ENCODE data around the gene ZNF639.
A peak's percentile ranks its signal among the peaks of the same experiment; 100 is the strongest.

Gene ZNF639

GRCh38 chr3:179309225-179310078, 13.4 kb upstream of the ZNF639 start:
- DNase-seq (ENCODE audit: insufficient read length, low spot score): no peak
- peak; percentile 69 for FAIRE-seq

GRCh38 chr3:179318876-179319275, 4.0 kb upstream of the ZNF639 start:
- DNase-seq (ENCODE audit: insufficient read length, low spot score) (no peak), FAIRE-seq (no peak)

GRCh38 chr3:179321668-179322285, 1.1 kb upstream of the ZNF639 start:
- FAIRE-seq (peak; percentile 76), DNase-seq (ENCODE audit: insufficient read length, low spot score) (no peak)

DNA sequence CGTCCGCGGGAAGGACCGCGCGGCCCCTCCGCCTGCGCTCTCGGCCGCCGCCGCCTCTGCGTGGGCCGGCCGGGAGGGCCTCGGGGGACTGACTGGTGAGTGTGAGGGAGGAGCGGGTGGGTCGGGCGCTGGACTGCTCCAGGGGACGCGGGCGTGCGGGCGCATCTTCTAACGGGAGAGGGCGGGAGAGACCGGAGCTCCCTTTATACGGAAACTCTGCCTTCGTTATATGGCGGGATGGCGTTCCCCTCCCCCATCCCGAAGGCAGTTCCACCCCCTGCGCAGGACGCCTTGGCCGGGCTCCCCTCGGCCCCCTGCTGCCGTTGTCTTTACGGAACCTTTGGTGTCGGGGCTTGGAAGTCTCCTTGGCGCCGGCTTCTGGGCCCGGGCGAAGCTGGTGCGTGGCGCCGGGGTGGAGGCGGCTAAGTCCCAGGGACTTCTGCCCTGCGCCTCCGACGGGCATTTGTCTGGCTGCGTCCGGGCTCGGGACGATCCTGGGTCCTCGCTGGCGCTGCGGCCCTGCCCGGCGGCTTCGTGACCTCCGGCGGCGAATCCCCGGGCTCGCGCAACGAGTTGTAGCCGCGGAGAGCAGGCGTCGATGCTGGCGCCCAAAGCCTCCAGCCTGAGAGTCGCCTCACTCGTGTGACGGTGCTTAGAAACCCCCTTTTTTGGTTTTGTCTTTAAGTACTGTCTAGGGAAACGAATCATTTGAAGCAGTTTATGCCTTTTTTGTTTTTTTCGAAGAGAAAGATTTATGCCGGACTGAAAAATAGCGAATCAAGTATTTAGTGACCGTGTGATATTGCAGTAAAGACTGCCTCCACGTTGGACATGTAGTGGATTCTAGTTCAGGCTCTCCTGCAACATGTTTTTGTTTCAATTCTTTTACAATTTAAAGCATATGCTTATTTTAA, 623 bp downstream of the ZNF639 start:
- FAIRE-seq (no peak), DNase-seq (ENCODE audit: insufficient read length, low spot score) (no peak)

DNA sequence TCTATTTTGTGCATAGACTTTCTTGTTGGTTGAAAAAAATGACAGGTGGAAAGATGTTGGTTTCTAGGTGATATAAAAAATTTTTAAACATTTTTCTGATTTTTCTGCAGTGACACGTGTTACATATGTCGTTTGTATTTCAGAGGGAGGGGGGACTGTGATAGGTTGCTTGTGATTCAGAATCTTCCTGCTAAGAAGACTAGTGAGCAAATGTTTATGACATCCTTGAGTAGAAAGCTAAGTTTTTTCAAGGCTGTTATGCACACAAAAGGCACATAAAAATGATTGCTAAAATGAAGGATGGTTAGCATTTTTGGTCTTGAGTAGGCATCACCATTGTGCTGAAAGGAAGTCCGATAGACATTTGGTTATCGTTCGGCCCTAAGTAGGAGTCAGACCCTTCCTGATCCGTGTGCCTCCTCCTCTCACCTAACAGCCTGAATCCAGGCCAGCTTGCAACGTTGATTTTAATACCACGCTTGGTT, 1.5 kb downstream of the ZNF639 start:
- FAIRE-seq (peak; percentile 92), DNase-seq (ENCODE audit: insufficient read length, low spot score) (no peak)

DNA sequence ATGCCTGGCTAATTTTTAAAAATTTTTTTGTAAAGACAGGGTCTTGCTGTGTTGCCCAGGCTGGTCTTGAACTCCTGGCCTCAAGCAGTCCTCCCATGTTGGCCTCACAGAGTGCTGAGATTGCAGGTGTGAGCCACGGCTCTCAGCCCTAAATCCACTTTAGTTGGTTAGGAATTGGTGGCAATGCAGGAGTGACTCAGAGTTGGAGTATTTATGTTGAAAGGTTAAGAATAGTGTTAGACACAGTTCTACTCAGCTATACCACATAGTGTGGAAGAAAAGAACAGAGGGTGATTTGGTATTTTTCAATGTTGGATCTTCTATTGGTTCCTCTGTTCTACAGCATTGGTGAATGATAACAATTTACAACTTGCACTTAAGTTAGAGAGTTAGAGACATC, 7.6 kb downstream of the ZNF639 start:
- FAIRE-seq (no peak), DNase-seq (ENCODE audit: insufficient read length, low spot score) (no peak)

DNA sequence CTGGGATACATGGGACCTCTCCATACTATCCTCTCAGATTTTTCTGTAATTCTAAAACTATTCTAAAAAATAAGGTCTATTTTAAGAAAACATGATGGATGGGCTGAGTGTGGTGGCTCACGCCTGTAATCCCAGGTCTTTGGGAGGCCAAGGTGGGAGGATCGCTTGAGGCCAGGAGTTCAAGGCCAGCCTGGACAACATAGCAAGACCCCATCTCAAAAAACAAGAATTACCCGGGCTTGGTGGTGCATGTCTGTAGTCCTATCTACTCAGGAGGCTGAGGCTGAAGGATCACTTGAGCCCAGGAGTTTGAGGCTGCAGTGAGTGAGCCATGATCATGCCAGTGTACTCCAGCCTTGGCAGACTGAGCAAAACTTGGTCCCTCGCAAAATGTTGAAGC, 9.4 kb downstream of the ZNF639 start:
- DNase-seq (ENCODE audit: insufficient read length, low spot score): no peak
- FAIRE-seq: no peak

- FAIRE-seq (no peak), DNase-seq (ENCODE audit: insufficient read length, low spot score) (no peak)
Observed at GRCh38 chr3:179333084-179333483, 10.3 kb downstream of the ZNF639 start.

- DNase-seq (ENCODE audit: insufficient read length, low spot score) (no peak), FAIRE-seq (no peak)
Observed at GRCh38 chr3:179336345-179336929, 13.6 kb downstream of the ZNF639 start.

GRCh38 chr3:179347345-179348194, 24.7 kb downstream of the ZNF639 start, which contains the start of gene MFN1:
TSS of gene MFN1 (plus strand) at chr3:179347709. CDS start at chr3:179348852, 1,143 bp downstream.
- FAIRE-seq (peak; percentile 98), DNase-seq (ENCODE audit: insufficient read length, low spot score) (peak; percentile 74)

DNA sequence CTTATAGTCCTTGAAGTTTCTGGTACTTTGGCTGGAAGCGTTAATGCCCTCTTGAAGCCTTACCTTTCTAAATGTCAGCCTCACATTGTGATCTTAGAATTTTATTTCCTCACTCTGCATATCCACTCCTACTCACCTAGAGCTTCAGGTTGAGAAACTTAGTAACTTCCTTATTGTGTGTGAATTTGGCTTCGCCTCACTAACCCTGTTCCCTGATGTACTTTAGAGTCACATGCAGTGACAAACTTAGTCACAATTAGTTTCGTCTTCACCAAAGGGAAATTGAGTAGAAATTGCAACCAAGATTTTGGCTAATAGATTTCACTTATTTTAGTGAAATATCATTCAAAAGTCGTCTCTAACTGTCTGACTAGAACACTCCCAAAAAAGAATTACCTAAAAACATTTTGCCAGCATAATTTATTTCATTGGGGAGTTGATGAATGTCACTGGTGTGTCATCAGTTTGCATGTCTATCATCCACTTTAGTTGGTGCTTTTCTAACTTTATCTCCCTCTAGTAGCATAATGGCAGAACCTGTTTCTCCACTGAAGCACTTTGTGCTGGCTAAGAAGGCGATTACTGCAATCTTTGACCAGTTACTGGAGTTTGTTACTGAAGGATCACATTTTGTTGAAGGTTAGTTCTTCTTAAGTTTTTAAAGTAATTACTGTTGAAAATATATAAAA, 25.6 kb downstream of the ZNF639 start:
- DNase-seq (ENCODE audit: insufficient read length, low spot score): peak; percentile 23
- no peak for FAIRE-seq

GRCh38 chr3:179355996-179356395, 33.2 kb downstream of the ZNF639 start:
- DNase-seq (ENCODE audit: insufficient read length, low spot score) (no peak), FAIRE-seq (no peak)

GRCh38 chr3:179363332-179363731, 40.5 kb downstream of the ZNF639 start:
- no peak for FAIRE-seq
- no peak for DNase-seq (ENCODE audit: insufficient read length, low spot score)

DNA sequence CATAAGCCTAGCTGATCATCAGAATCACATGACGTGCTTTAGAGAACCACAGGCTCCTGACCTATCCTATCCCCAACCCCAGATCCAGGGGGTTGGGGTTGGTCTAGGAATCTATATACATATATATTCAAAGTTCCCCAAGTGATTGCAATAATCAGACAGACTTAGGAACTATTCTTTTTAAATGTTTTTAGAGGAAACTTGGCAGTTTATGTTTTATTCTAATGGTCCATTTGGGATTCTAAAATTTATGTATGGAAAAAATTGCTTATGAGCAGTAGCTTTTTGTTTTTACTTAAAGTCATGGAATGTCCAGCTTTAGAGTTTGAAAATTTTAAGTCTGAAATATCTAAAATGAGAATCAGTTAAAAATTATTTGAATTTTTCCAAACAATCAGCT, 46.8 kb downstream of the ZNF639 start:
- DNase-seq (ENCODE audit: insufficient read length, low spot score): no peak
- FAIRE-seq: no peak

DNA sequence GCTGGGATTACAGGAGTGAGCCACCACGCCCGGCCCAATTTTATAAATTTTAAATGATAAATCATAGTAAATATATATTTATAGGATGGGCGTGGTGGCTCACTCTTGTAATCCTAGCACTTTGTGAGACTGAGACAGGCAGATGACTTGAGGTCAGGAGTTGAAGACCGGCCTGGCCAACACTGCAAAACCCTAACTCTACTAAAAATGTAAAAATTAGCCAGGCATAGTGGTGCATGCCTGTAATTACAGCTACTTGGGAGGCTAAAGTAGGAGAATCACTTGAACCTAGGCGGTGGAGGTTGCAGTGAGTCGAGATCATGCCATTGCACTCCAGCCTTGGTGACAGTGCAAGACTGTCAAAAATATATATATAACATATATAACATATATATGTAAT, 51.1 kb downstream of the ZNF639 start:
- DNase-seq (ENCODE audit: insufficient read length, low spot score): no peak
- FAIRE-seq: no peak

DNA sequence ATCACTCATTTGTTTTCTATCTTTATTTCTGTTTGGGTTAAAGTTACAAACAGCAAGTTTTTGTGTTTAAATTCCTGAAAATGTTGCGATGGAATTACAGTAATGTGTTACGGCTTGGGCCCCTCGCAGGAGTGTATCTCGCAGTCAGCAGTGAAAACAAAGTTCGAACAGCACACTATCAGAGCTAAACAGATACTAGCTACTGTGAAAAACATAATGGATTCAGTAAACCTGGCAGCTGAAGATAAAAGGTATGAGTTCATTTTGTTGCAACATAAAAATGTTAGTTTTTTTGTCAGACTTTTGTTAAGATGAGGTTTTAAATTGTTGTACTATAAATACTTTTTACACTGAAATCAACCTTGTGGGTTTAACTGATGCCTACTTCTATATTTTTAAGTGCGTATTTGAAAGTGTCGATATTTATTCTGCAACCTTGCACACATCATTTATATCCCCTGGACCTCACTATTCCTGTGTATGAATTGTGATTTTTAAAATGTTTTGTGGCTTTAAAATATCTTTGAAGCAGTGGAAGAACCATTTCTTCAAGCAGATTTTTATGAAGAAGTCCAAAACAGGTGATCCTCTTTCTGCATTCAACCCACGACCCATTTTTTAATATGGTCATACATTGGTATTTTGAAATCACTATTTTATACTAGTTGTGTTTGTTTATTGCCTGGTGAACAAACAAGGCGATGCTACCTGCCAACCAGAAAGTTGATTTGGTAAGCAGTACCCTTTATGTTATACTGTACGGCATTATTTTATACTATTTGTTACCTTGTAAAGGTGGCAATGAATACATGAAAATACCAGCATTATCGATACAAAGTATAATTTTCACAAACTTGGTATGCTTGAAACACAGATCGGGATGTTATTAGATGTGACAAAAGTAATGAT, 52.5 kb downstream of the ZNF639 start:
- DNase-seq (ENCODE audit: insufficient read length, low spot score): no peak
- no peak for FAIRE-seq

DNA sequence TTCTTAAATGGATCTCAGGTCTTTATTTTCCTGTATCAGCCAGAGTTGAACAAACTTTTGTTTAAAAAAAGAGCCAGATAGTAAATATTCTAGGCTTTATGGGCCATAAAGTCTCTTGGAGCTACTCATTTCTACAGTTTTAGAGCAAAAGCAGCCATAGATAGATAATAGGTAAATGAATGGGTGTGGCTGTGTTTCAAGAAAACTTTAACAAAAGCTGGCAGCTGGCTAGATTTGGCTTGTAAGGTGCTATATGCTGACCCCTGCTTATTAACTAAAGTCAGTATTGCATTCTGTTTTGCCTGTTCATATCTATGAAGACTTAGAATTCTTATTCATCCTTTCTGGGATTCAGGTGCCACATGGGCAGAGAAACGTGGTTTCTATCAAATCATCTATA, 53.6 kb downstream of the ZNF639 start:
- FAIRE-seq (no peak), DNase-seq (ENCODE audit: insufficient read length, low spot score) (no peak)

All from GM19239 (cell line).